AG09319 (cell line): Measurements from ENCODE around the gene TVP23B.
A peak's percentile ranks its signal among the peaks of the same experiment; 100 is the strongest.
"Not testable (repeated sequence)": the region's sequence is repeated elsewhere in the genome, so short reads cannot be mapped to it uniquely, and the experiment has no call there.

Experiments used
- DNase-seq: peaks from one replicate; pipeline ENCODE4 v3.0.0-alpha.2; 2010; ENCODE audit warnings: low read depth; ENCODE audit errors: extremely low read depth
- TF ChIP-seq, protein P1 (sequence below): IDR thresholded peaks from 2 replicates; pipeline ENCODE4 v1.5.1; 2011; ENCODE audit warnings: low read depth, mild to moderate bottlenecking, inconsistent platforms, low read length, moderate library complexity

Gene TVP23B

DNA sequence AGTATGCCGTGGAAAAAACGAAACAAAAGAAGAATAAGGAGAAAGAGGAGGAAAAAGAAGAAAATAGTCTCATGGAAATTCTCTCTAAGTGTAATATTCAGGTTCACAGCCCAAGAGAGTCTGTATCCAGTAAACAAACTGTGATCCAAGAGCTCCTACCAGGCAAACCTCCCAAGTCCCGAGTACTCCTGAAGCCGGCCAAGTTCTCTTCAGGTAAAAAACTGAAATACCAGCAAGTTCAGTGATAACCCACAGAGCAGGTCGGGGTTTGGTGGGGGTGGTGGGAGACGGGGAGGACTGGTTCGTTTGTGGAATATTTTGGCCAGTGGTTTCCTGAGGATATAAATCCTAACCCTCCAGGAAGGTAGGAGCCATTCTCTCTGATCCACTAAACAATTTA lies 8.5 kb upstream of the TVP23B start:
- no peak for DNase-seq
- TF ChIP-seq, protein P1, sequence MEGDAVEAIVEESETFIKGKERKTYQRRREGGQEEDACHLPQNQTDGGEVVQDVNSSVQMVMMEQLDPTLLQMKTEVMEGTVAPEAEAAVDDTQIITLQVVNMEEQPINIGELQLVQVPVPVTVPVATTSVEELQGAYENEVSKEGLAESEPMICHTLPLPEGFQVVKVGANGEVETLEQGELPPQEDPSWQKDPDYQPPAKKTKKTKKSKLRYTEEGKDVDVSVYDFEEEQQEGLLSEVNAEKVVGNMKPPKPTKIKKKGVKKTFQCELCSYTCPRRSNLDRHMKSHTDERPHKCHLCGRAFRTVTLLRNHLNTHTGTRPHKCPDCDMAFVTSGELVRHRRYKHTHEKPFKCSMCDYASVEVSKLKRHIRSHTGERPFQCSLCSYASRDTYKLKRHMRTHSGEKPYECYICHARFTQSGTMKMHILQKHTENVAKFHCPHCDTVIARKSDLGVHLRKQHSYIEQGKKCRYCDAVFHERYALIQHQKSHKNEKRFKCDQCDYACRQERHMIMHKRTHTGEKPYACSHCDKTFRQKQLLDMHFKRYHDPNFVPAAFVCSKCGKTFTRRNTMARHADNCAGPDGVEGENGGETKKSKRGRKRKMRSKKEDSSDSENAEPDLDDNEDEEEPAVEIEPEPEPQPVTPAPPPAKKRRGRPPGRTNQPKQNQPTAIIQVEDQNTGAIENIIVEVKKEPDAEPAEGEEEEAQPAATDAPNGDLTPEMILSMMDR, result no peak

DNA sequence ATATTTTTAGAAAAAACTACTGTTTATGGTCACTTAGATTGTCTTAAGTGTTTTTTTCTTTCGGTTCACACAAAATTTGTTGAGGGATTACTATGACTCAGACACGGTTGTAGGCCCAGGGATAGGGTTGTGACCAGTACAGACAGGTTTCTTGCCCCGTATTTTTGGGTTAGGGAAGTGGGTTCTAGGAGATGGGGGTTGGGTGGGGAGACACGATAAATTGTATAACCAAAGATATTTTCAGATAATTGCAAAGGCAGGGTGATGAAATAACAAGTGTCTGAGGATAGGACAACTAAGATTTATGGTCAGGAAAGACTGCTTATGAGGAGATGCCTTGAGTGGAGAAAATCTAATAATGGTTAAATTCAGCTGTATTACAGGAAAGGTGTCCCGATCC lies 822 bp downstream of the TVP23B start:
- DNase-seq, result not testable (repeated sequence)

- not testable (repeated sequence) for DNase-seq
Measured at GRCh38 chr17:18785933-18786332, 5.0 kb downstream of the TVP23B start.

DNA sequence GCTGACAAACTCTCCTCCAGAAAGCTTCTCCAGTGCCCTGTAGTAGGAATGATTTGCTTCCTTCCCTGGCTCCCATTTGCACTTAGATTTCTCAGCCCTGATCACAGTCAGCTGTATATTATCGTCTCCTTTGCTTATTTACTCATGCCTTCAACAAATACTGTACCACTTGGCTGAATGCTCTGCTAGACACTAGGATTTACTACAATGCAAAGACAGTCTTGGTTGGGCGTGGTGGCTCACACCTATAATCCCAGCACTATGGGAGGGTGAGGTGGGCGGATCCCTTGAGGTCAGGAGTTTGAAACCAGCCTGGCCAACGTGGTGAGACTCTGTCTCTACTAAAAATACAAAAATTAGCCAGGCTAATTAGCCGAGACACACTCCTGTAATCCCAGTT lies 5.9 kb downstream of the TVP23B start:
- not testable (repeated sequence) for DNase-seq

DNA sequence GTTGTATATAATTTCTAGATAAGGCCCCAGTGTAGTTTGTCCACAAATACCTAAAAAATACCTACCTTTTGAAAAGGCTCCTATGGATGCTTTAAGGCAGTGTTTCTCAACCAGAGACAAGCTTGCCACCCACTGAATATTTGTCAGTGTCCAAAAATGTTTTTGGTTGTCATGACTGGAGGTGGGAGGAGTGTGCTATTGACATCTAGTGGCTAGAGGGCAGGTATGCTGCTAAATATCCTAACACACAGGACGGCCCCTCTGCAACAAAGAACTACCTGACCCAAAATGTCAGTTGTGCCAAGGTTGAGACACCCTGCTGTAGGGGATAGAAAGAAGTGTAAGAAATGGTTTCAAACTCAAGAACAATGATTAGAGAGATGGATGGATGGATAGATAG lies 10.4 kb downstream of the TVP23B start:
- DNase-seq, result not testable (repeated sequence)

- DNase-seq, result not testable (repeated sequence)
Measured at GRCh38 chr17:18794841-18795240, 13.9 kb downstream of the TVP23B start.

DNA sequence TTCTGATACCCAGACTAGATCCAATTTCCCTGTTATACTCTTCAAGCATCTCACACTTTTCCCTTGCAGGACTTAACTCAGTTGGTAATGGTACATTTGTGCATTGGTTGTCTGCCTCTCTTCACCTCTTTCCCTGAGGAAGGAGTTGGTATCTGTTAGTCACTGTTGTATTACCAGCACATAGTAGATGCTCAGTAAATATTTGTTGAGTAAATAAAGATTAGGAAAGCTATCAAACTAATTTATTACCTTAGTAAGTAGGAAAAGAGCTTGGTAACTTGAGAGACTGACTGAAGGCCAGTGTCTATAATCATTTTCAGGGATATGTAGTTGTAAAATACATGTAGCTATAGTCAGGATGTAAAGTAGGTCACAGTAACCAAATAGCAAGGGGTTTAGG lies 15.9 kb downstream of the TVP23B start:
- DNase-seq, result not testable (repeated sequence)

- not testable (repeated sequence) for DNase-seq
Measured at GRCh38 chr17:18803458-18804245, 22.7 kb downstream of the TVP23B start.

GRCh38 chr17:18815924-18816323 lies 34.9 kb downstream of the TVP23B start:
- not testable (repeated sequence) for DNase-seq

- DNase-seq, result peak; percentile 65
Measured at GRCh38 chr17:18816489-18817371, 35.7 kb downstream of the TVP23B start.

DNA sequence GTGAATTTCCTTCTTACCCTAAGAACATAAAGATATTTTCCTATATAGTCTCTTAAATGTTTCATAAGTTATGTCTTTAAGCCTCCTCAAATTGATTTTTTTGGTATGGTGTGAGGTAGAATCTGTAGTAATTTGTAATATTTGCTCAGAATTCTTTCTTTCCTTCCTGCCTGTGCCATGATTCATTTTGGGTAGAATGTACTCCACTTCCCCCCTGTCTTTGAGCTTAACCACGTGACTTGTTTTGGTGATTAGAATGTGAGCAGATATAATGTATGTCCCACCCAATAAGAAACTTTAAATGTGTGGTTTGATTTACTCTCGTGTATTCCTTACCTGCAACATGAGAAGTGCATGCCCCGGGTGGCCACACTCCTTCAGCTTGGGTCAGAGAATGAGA lies 40.4 kb downstream of the TVP23B start:
- not testable (repeated sequence) for DNase-seq

More at GRCh38 chr17:18816489-18817371, 35.7 kb downstream of the TVP23B start:
- TF ChIP-seq, protein P1, result peak; percentile 46

DNA sequence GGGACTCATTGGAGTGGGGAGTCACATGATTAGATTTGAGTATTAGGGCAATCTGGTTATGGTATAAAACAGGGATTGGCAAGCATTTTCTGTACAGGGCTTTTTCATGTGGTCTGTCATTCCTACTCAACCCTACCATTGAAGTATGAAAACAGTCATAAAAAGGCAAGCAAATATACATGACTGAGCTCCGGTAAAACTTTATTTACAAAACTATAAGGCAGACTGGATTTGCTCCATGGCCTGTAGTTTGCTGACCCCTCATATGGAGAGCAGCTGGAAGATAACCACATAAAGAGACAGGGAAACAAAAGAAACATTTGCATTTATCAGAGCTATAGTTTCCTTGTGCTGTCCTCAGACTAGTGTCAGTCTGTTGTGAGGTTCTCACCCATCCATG lies 46.6 kb downstream of the TVP23B start:
- DNase-seq, result not testable (repeated sequence)

- TF ChIP-seq, protein P1, result no peak
- no peak for DNase-seq
Measured at GRCh38 chr17:18848501-18848900, 67.5 kb downstream of the TVP23B start.
